ENCODE results near the gene LRP4. TPM values are rescaled to one million over a fixed set of nuclear protein-coding genes. Genes with fewer than 3 reads are reported as not detected.

Gene LRP4
- total and polyA plus RNA-seq, 3 donors from 2014 or later, result 4.9 to 8.1 (median 7.8) TPM

GRCh38 chr11:46961041-46961440 is 42.7 kb upstream of the LRP4 start:
- Histone ChIP-seq H3K36me3 (ENCODE audit: low read depth, missing control alignments) (no peaks in the 10 kb centered on the region), H3K27ac (no peak overlapping the region), H3K4me1 (no peaks in the 10 kb centered on the region), H3K4me3 (no peak overlapping the region), H3K9me3 (no peaks in the 10 kb centered on the region), H3K27me3 (no peaks in the 10 kb centered on the region)
- intact Hi-C loops (cut with DNase I; ENCODE audit: low total_unique reads), result no loop called here
- no peak for DNase-seq
- no peak for TF ChIP-seq POLR2A (IDR thresholded peaks at IDR 0.05)
- no peak for TF ChIP-seq CTCF (IDR thresholded peaks at IDR 0.05)
- 98% methylated on average over 2 of the region's 2 CpGs for WGBS, 2 donors

GRCh38 chr11:46958777-46959176 is 40.4 kb upstream of the LRP4 start:
- no peaks in the 10 kb centered on the region for H3K9me3 ChIP-seq
- no peak overlapping the region for H3K4me3 ChIP-seq
- no peaks in the 10 kb centered on the region for H3K36me3 ChIP-seq (ENCODE audit: low read depth, missing control alignments)
- no peak for DNase-seq
- WGBS, 2 donors, result 92 to 100% methylated on average over 1 of the region's 1 CpG
- intact Hi-C loops (cut with DNase I; ENCODE audit: low total_unique reads), result no loop called here
- no peak overlapping the region for H3K27ac ChIP-seq
- TF ChIP-seq POLR2A (IDR thresholded peaks at IDR 0.05) (no peak), CTCF (IDR thresholded peaks at IDR 0.05) (no peak)
- H3K27me3 ChIP-seq, result no peaks in the 10 kb centered on the region
- H3K4me1 ChIP-seq, result no peaks in the 10 kb centered on the region

GRCh38 chr11:46953093-46953492 is 34.7 kb upstream of the LRP4 start:
- TF ChIP-seq POLR2A (IDR thresholded peaks at IDR 0.05), result no peak
- TF ChIP-seq CTCF (IDR thresholded peaks at IDR 0.05), result no peak
- no peaks in the 10 kb centered on the region for H3K27me3 ChIP-seq
- intact Hi-C loops (cut with DNase I; ENCODE audit: low total_unique reads), result no loop called here
- no peaks in the 10 kb centered on the region for H3K4me1 ChIP-seq
- DNase-seq, result no peak
- H3K9me3 ChIP-seq, result no peaks in the 10 kb centered on the region
- 92 to 95% methylated on average over 5 of the region's 5 CpGs for WGBS, 2 donors
- H3K36me3 ChIP-seq (ENCODE audit: low read depth, missing control alignments), result no peaks in the 10 kb centered on the region
- no peak overlapping the region for H3K27ac ChIP-seq
- no peak overlapping the region for H3K4me3 ChIP-seq

GRCh38 chr11:46952553-46952952 is 34.2 kb upstream of the LRP4 start:
- TF ChIP-seq POLR2A (IDR thresholded peaks at IDR 0.05), result no peak
- no peak for TF ChIP-seq CTCF (IDR thresholded peaks at IDR 0.05)
- intact Hi-C loops (cut with DNase I; ENCODE audit: low total_unique reads), result no loop called here
- 87 to 93% methylated on average over 2 of the region's 2 CpGs for WGBS, 2 donors
- no peak for DNase-seq
- Histone ChIP-seq H3K4me3 (no peak overlapping the region), H3K36me3 (ENCODE audit: low read depth, missing control alignments) (no peaks in the 10 kb centered on the region), H3K9me3 (no peaks in the 10 kb centered on the region), H3K27ac (no peak overlapping the region), H3K27me3 (no peaks in the 10 kb centered on the region), H3K4me1 (no peaks in the 10 kb centered on the region)

GRCh38 chr11:46951864-46952263 is 33.5 kb upstream of the LRP4 start:
- Histone ChIP-seq H3K27ac (no peak overlapping the region), H3K4me1 (no peaks in the 10 kb centered on the region), H3K36me3 (ENCODE audit: low read depth, missing control alignments) (no peaks in the 10 kb centered on the region), H3K9me3 (no peaks in the 10 kb centered on the region), H3K27me3 (no peaks in the 10 kb centered on the region), H3K4me3 (no peak overlapping the region)
- DNase-seq, result no peak
- WGBS, 2 donors, result 93 to 96% methylated on average over 1 of the region's 1 CpG
- TF ChIP-seq CTCF (IDR thresholded peaks at IDR 0.05), result no peak
- TF ChIP-seq POLR2A (IDR thresholded peaks at IDR 0.05), result no peak
- intact Hi-C loops (cut with DNase I; ENCODE audit: low total_unique reads), result no loop called here

Measured in testis (tissue), 3 donors.